SK-N-SH treated with all-trans-retinoic acid at 6 μM for 48 hours (cell line): ENCODE data around the gene DTNA.

Experiments
- OSR1 ChIP-seq: fragments of 250-450 bp; sonication (Bioruptor Pico); IDR thresholded peaks from 2 replicates; pipeline ENCODE4 v1.8.0; 2022; ENCODE audit warnings: moderate library complexity, mild to moderate bottlenecking, inconsistent platforms
- PATZ1 ChIP-seq: fragments of 250-450 bp; sonication (Bioruptor Pico); IDR thresholded peaks from 2 replicates; pipeline ENCODE4 v1.8.0; 2020; ENCODE audit warnings: mild to moderate bottlenecking, moderate library complexity, borderline replicate concordance
- RARB ChIP-seq: fragments of 250-450 bp; sonication (Bioruptor Pico); IDR thresholded peaks from 2 replicates; pipeline ENCODE4 v1.8.0; 2021; ENCODE audit warnings: mild to moderate bottlenecking, moderate library complexity
- TCF4 ChIP-seq: fragments of 250-450 bp; sonication (Bioruptor Pico); IDR thresholded peaks from 2 replicates; pipeline ENCODE4 v1.8.0; 2021; ENCODE audit warnings: mild to moderate bottlenecking, moderate library complexity, borderline replicate concordance
- ZFP3 ChIP-seq: fragments of 250-450 bp; sonication (Bioruptor Pico); IDR thresholded peaks from 2 replicates; pipeline ENCODE4 v1.5.0; 2020; ENCODE audit warnings: mild to moderate bottlenecking, moderate library complexity
- ZNF70 ChIP-seq: fragments of 450-650 bp; formaldehyde crosslinking; IDR thresholded peaks from 2 replicates; pipeline ENCODE4 v1.5.0; 2020; ENCODE audit warnings: mild to moderate bottlenecking, moderate library complexity

- TF ChIP-seq TCF4 (no peak), ZNF70 (CRISPR knock-in tag) (no peak), OSR1 (CRISPR knock-in tag) (no peak), ZFP3 (CRISPR knock-in tag) (no peak), PATZ1 (CRISPR knock-in tag) (no peak), RARB (CRISPR knock-in tag) (no peak)
Measured at GRCh38 chr18:34709750-34710441, at the start of gene DTNA.
